Central memory CD4-positive, alpha-beta T cell (primary cell): ENCODE data around the gene SAMD8.
A peak's percentile ranks its signal among the peaks of the same experiment; 100 is the strongest.
"Not testable (repeated sequence)": the region's sequence is repeated elsewhere in the genome, so short reads cannot be mapped to it uniquely, and the experiment has no call there.

ENCODE experiments used
- DNase-seq: peaks from one replicate; pipeline ENCODE4 v3.0.0; 2022

The SAMD8 gene

DNA sequence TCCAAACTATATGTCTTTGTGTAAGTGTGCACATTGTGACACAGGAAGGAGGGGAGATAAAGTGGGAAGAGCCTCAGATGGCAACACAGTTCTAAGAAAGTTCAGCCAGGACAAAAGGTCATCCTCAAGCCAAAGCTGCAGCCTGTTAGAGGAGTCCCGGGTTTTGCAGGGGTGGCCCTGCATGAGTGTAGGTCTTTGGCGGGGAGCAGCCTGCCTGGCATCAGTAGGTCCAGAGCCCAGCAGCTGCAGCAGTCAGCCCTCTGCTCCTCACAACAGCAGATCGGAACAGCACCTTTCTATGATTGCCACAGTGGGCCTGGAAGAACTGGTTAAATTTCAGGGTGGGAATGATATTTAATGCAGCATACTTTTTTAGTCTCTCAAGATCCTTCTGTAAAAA lies 85.6 kb downstream of the SAMD8 start:
- DNase-seq, result no peak

DNA sequence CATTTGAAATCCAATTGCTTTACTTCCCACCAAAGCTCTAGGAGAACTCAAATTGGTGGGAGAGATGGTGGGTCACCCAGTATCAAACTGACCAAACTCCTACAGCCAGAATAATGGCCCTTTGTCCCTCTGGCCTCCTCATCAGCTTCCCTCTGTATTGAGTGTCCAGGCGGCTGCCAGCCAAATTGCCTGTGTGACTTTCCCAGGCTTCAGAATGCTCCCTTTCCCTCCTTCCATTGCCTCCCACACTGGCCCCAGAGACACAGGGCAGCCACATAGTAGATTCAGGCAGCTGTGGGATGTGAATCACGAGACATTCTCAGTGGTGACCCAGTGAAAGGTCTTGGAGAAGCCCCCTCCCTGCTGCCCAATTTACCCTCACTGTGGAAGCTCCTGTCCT lies 86.5 kb downstream of the SAMD8 start:
- DNase-seq, result no peak

DNA sequence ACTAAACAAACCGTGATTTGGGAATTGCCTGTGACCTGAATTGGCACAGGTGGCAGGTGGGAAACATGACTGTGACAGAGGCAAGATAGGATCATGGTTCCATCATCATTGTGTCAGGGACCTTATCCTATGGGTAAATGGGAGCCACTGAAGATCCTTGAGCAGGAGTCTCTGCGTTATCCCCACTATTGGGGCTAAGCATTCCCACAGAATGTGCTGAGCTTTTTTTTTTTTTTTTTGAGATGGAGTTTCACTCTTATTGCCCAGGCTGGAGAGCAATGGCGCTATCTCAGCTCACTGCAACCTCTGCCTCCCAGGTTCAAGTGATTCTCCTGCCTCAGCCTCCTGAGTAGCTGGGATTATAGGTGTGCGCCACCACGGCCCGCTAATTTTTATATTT lies 88.5 kb downstream of the SAMD8 start:
- DNase-seq, result not testable (repeated sequence)

DNA sequence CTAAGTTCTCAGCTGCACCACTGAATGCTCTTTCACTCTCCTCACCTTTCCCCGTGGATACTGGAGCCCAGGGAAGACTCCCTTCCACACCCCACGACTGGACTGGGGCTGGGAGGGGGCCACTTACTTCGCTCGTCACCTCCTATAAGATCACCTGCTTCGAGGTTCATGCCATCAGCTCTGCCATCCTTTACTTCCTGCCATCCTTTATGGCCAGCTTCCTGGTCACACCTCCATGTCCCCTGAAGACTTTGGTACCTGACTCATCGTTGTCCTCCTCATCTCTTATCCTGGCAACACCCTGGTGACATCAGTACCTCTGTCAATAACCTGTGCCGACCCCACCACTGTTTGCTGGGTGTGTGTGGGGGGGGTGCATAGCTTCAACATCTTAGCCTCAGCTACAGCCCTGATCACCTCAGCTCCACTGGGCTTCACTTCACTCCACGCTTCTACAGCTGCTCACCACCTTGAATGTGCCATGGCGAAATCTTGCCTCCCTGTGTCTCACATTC lies 90.4 kb downstream of the SAMD8 start:
- no peak for DNase-seq

DNA sequence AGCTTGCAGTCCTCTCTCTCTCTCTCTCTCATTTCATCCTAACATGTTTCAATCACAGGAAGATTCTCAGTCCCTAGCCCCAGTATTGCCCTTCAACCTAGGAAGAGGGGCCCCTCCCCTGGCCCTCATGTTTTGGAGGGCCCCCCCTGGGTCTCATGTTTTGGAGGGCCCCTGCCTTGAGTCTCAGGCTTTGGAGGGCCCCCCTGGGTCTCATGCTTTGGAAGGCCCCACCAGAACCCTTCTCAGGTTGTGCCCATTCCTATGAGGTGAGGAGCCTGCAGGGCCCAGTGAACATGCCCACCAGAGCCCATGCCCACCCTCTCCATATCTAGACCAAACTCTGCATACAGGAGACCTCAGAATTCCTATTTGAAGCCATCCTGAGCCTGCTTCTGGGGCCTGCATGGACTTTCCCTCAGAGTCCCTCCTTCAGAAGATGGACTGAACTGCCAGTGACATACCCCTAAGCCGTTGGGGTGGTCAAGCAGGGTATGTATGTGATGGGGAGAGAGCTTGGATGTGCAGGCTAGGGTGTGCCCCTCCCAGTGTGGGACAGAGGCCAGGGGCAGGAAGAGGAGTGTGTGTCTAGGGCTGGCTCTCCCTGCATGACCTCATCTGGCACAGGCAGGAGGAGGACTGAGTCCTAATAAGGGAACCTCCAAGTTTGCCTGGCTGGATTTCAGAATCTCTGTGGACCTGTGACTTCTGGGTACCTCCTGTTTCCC lies 91.0 kb downstream of the SAMD8 start:
- no peak for DNase-seq

DNA sequence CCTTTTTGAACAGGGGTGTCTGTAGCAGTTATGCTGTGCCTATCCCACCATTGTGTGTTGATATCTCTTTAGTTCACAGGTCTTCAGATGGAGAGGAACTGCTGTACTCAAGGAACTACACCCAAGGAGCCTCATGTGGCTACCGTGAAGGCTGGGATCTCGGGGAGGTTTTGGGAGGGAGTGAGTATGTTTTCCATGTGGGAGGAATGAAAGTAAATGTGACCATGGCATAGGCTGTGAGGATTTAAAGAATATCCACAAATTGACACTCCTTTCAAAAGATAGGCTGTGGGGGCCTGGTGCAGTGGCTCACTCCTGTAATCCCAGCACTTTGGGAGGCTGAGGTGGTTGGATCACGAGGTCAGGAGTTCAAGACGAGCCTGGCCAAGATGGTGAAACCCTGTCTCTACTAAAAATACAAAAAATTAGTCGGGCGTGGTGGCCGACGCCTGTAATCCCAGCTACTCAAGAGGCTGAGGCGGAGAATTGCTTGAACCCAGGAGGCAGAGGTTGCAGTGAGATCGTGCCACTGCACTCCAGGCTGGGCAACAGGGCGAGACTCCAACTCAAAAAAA lies 91.7 kb downstream of the SAMD8 start:
- not testable (repeated sequence) for DNase-seq

DNA sequence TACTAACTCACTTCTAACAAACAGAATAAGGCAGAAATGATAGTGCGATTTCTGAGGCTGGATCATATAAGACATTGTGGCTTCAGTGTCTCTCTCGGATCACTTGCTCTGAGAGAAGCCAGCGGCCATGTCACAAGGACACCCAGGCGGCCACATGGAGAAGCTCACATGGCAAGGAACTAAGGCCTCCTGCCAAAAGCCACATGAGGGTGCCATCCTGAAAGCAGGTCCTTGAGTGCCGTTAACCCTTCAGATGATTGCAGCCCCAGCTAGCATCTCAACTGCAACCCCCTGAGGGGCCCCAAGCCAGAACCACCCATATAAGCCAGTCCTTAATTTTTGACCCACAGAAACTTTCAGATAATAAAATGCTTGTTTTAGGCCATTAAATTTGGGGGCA lies 92.3 kb downstream of the SAMD8 start:
- DNase-seq, result no peak

DNA sequence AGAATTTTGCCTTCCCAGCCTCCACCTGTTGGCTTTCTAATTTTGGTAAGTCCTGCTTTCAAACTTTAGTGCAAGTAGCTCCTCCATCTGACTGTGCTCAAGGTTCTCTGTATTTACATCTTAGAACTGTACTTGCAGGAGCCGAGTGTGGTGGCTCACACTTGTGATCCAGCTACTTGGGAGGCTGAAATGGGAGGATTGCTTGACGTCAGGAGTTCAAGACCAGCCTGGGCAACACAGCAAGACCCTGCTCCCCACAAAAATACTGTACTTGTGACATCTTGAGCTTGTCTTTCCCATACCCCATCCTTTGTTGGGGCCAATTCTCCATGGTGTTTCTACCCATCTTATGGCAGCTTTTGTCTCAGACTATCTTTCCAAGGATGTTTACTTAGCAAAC lies 94.5 kb downstream of the SAMD8 start:
- DNase-seq, result no peak

DNA sequence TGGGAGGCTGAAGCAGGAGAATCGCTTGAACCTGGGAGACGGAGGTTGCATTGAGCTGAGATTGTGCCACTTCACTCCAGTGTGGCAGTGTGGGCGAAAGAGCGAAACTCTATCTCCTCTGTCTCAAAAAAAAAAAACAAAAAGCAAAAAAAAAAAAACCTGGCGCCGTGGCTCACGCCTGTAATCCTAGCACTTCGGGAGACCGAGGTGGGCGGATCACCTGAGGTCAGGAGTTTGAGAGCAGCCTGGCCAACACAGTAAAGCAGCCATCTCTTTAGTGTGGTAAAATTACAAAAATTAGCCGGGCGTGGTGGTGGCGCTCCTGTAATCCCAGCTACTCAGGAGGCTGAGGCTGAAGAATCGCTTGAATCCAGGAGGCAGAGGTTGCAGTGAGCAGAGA lies 95.2 kb downstream of the SAMD8 start:
- DNase-seq, result not testable (repeated sequence)

DNA sequence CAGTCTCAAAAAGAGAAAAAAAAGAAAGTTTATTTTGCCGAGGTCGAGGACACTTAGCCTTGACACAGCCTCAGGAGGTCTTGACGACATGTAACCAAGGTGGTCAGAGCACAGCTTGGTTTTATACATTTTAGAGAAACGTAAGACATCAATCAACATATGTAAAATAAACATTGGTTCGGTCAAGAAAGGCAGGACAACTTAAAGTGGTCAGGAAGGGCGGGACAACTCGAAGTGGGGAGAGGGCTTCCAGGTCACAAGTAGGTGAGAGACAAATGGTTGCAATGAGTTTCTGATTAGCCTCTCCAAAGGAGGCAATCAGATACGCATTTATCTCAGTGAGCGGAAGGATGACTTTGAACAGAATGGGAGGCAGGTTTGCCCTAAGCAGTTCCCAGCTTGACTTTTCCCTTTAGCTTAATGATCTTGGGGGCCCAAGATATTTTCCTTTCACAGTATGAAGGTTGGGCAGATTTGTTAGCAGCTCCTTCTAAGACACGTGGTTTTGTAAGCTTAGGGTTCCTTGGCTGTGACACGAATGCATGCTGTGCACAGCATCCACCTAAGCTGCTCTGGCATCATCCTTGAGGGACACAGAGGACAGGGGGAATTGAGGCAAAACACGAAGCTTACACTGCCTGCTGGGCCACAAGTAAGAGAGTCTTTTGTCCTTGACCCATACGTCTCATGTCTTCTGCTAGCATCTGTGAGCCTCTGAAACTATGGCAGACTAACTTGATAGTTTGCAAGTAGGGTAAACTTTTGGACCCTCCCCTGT lies 95.8 kb downstream of the SAMD8 start:
- DNase-seq, result no peak

DNA sequence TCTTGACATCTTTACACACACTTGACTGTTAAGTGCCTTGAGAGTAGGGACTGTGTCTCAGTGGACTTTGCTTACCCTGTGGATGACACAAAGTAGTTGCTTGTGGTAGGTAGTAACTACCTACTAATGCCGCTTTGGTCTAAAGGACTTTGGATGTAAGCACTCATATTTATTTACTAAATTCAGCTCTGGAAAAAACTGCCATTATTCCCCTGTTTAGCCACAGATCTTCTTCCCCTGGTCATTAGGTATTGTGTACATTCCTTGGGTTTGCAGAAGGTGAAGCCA lies 96.3 kb downstream of the SAMD8 start:
- no peak for DNase-seq

DNA sequence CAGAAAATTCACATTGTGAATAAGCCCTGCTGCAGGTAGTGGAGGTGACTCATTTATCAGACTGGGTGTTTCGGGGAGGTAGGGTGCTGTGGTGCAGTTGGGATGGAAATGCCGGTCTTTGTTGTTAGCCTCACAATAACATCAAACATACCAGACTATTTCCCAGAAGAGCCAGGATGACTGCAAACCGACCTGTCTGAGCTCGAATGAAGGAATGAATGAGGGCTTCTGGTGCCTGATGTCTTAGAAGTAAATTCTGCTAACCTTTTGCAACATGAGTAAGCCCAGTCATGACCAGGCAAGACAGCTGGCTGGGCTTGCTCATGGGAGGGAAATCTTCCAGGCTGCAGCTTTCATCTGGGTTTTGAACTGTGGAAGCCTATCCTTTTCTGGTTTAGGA lies 96.7 kb downstream of the SAMD8 start:
- DNase-seq, result no peak

DNA sequence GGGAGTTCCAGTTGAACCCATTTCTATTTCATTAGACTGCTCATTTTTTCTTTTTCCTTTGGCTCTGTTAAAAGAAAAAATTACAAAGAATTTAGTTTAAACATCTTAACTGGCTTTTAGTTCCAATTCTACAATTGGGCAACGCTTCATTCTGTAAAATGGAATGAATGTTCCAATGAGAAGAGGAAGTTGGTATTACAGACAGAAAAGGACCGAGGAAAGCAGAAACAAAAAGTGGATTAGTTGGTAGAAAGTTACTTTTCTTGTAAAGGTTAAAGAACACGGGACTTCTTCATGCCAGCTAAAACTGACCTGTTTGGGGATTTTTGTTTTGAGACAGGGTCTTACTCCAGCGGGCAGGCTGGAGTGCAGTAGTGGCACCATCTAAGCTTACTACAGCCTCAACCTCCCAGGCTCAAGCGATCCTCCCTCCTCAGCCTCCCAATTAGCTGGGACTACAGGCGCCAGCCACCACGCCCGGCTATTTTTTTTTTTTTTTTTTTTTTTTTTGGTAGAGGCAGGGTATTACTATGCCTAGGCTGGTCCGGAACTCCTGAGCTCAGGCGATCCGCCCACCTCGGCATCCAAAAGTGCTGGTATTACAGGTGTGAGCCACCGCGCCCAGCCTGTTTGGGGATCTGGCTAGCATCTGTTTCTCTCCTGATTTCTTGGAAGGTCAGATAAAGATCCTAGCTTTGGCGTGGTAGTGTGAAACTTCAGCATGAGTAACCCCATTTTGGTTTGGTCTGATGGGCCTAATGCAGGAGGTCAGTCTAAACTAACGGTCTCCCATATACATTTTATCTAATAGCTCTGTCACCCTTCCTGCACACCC lies 97.8 kb downstream of the SAMD8 start:
- no peak for DNase-seq

DNA sequence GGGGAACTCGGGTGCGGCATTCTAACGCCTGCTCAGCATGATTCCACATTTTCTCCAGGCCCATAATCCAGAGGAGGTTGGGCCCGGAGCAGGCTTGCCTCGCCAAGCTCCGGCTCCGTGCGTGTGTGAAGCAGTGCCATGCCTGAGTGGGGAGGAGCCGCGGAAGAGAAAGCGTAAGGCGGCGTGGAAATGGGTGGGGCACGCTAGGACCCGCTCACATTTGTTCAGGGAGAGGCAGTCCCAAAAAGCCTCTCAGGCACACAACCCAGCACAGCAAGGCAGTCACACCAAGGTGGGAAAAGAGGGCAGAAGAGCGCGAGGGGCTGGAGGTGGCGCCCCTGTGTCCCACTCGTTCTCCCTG lies 98.4 kb downstream of the SAMD8 start:
- peak; percentile 77 for DNase-seq

DNA sequence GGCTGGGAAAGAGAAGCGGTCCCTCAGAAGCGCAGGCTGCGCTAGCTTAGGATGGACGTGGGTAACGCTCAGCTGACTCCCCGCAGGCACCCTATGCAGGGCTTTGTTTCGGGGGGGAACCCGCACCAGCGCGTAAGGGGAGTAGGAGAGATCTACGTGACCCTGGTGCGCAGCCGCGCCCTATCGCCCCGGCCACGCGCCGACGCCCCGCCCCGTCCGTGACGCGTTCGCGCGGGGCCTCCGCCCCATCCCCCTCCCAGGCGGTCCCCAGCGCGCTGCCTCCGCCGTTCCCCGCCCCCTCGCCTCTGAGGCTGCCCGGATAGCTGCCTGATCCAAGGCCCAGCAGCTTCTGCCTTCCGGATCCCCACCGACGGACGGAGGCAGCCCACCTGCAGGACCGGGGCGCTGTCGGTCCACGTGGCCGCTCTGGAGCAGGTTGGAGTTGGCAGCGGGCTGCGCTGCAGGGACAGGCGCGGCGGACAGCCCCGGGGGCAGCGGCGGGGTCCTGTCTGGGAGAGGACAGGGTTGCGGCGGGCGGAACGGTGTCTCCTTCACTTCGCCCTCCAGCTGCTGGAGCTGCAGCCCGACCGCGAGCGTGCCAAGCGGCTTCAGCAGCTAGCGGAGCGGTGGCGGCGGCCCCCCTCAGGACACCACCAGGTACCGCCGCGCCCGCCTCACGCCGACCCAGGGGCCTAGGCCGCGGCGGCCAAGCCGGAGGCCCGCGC lies 99.0 kb downstream of the SAMD8 start, which contains the start of gene VDAC2:
Gene VDAC2, plus strand, starts transcription at position 515 of the 725 bp plus-strand sequence. CDS start 363 bp downstream, outside the sequence.
- peak; percentile 97 for DNase-seq

DNA sequence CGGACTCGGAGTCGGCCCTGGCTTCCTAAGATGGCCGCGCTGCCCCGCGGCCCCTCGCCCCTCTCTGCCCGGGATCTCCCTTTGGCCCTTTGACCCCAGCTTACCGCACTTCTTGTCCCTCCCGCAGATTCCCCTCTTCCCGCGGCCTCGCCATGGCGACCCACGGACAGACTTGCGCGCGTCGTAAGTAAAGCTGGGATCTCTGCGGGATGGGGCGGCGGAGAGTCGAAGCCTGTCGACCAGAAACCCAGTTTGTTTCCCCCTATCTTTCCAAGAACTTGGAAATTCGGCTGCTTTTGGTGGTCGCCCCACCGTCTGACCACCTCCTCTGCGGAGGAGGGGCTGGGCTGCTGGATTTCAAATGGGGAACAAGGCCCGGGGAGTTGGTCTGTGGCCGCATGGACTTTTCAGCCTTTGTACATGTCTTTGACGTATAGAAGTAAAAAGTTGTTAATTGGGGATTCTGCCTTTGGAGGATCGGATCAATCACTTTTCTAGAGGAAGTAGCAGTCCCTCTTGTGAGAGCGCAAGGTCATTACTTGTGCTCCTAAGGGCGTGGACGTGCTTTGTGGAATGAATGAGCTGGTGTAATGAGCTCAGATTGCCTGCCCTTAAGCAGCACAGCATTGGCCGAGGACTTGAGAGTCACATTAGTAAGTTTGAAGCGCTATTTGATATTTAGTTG lies 99.7 kb downstream of the SAMD8 start:
- DNase-seq, result peak; percentile 23

DNA sequence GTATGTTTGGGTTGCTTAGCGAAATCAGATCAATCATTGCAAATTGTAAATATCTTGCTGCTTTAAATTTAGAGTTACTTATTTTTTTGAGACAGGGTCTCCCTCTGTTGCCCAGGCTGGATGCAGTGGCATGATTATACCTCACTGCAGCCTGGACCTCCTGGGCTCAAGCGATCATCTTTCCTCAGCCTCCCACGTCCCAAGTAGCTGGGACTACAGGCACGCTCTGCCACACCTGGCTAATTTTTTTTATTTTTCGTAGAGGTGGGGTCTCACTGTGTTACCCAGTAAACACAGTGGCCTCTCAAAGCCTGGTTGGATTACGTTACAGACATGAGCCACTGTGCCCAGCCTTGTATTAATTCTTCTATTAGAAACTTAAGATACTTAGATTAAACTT lies 100.9 kb downstream of the SAMD8 start:
- no peak for DNase-seq

DNA sequence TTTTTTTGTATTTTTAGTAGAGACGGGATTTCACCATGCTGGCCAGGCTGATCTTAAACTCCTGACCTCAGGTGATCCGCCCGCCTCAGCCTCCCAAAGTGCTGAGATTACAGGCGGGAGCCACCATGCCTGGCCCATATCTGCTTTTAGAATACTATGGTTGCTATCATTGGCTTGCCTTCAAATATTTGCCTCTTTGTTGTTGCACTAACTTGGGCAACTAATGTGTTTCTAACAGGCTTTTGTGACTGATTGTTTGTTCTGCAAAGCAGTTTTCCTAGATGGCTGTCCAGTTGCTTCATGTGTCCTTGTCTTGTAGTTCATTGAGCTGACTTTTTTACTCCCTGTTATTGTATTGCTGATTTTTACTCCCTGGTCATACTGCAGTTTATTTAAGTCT lies 108.8 kb downstream of the SAMD8 start:
- no peak for DNase-seq

DNA sequence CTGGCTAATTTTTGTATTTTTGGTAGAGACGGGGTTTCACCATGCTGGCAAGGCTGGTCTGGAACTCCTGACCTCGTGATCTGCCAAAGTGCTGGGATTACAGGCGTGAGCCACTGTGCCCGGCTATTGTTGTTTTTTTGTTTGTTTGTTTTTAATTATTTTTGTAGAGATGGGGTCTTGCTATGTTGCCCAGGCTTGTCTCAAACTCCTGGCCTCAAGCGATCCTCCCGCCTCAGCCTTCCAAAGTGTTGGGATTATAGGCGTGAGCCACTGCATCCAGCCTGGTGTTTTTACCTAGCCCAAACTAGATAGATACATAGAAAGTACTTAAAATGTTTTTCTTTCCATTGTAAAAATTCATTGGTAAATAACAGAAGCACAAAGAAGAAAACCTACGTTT lies 110.0 kb downstream of the SAMD8 start:
- not testable (repeated sequence) for DNase-seq

DNA sequence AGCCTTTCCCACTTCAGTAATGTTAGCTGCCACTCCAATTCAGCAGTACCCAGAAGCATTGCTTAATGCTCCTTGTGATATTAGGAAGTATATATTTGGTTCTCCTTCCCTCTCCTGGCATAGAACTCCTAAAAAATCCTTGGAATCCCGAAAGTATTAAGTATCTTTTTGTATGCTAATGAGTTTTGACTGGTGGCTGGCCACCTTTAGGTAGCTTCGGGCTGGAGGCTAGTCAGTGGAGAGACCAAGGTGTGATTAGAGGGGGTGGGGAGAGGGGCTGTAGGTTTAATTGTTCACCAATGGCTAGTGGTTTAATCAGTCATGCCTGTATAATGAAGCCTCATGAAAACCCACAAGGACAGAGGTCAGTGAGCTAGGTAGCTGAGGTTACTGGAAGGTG lies 112.1 kb downstream of the SAMD8 start:
- no peak for DNase-seq

DNA sequence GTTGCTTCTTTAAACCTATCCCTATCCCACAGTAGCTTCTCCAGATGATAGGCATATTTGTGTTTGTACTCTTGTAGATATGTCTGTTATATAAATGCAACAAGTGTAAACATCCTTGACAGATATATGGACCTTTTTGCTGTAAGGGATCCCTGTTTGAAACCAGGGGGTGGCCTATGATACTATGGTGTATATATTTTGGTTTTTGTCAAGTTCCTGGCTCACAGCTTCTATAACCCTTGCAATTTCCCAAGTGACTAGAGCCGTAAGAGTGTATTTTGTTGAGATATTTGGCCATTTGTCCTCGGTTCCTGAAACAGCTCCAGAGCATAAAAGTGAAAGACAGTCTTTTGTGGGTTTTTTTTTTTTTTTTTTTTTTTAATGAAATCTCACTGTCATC lies 114.6 kb downstream of the SAMD8 start:
- DNase-seq, result no peak

DNA sequence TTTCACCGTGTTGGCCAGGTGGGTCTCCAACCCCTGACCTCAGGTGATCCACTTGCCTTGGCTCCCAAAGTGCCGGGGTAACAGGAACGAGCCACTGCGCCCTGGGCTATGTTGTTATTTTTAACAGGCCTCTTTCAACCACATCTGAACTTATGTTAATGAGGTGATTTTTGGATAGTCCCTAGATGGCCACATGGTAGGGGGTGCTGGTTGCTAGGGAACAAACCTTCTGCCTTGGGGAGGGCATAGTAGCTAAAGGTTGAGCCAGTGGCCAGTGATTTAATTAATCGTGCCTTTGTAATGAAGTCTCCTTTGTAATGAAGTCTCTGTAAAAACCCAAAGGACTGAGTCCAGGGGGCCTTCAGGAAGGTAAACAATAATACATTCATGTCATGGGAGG lies 115.2 kb downstream of the SAMD8 start:
- DNase-seq, result no peak
